ENCODE measurements around the gene SRSF1. TPM values are rescaled to one million over a fixed set of nuclear protein-coding genes. Genes with fewer than 3 reads are reported as not detected.

The SRSF1 gene
- total and polyA plus RNA-seq, 2 of the 4 experiments (the other 2 are of a cell fraction): 190 to 357 TPM

DNA sequence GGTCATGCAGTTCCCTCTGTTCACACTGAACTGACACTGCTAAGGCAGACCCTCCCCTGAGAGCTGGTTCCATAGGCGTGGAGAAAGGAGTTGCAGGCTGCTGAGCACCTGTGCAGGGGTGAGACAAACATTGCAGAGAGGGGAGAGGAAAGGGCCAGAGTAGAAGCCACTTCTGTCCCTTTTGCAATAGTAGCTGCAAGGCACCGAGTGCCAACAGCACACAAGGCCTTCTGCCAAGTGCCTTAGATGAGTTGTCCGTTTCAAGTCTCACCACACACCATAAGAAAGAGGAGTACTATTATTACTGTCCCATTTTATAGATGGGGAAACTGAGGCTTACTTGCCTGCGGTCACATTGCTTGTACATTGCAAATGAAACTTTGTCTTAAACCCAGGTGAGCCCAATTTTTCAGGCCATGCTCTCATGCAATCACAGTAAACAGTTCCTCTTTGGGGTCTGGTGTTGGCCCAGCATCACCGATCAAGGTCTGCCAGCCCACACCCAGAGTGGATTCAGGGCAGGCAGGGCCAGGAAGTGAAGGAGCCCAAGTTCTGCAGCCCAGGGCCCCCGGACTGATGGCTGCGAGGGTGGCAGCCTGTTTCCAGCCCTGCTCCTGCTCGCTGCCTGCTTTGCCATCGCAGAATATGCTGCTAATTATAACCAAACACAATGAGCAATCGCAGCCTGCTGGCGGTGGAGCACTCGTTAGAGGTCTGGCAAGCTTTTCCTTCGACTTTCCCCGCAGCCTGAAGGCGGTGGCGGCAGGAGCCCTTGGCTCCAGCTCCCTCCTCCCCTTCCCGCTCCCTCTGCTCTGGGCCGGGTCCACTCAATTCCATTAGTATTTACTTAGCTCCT, 39.4 kb upstream of the SRSF1 start:
- WGBS, 2 experiments (ENCODE audit: extremely low coverage in 2 of 2, insufficient read length in 1 of 2): no CpG with 5 or more reads among the region's 18 CpGs
- H4K91ac ChIP-seq (ENCODE audit: insufficient read depth, low read depth, low read length): no peak overlapping the region
- H3K23ac ChIP-seq (ENCODE audit: low read depth, low read length): no peak overlapping the region
- no peaks in the 10 kb centered on the region for H3K4me1 ChIP-seq (ENCODE audit: control insufficient read depth, insufficient read depth, low read length)
- no peak overlapping the region for H4K5ac ChIP-seq (ENCODE audit: low read depth, low read length)
- H2BK20ac ChIP-seq (ENCODE audit: low read depth, low read length): no peak overlapping the region
- H4K20me1 ChIP-seq (ENCODE audit: insufficient read depth, low read length): no peaks in the 10 kb centered on the region
- TF ChIP-seq CHD1 (IDR thresholded peaks at IDR 0.05; ENCODE audit: low read depth, low read length): no peak
- TF ChIP-seq NFE2L2 (IDR thresholded peaks at IDR 0.05; ENCODE audit: low read depth, low read length): no peak
- no peak for TF ChIP-seq RAD21 (IDR thresholded peaks at IDR 0.05; ENCODE audit: low read length)
- no peak for TF ChIP-seq SMC3 (IDR thresholded peaks at IDR 0.05; ENCODE audit: low read depth, low read length)
- no peak for TF ChIP-seq BHLHE40 (IDR thresholded peaks at IDR 0.05; ENCODE audit: low read depth, low read length)
- TF ChIP-seq RCOR1 (IDR thresholded peaks at IDR 0.05; ENCODE audit: insufficient replicate concordance, low read length): no peak
- TF ChIP-seq MAFK (IDR thresholded peaks at IDR 0.05; ENCODE audit: low read depth, low read length): no peak
- TF ChIP-seq MAZ (IDR thresholded peaks at IDR 0.05; ENCODE audit: borderline replicate concordance, low read depth, low read length): no peak
- TF ChIP-seq, protein P1, sequence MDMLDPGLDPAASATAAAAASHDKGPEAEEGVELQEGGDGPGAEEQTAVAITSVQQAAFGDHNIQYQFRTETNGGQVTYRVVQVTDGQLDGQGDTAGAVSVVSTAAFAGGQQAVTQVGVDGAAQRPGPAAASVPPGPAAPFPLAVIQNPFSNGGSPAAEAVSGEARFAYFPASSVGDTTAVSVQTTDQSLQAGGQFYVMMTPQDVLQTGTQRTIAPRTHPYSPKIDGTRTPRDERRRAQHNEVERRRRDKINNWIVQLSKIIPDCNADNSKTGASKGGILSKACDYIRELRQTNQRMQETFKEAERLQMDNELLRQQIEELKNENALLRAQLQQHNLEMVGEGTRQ (IDR thresholded peaks at IDR 0.05; ENCODE audit: low read depth, low read length): no peak
- TF ChIP-seq, protein P2, sequence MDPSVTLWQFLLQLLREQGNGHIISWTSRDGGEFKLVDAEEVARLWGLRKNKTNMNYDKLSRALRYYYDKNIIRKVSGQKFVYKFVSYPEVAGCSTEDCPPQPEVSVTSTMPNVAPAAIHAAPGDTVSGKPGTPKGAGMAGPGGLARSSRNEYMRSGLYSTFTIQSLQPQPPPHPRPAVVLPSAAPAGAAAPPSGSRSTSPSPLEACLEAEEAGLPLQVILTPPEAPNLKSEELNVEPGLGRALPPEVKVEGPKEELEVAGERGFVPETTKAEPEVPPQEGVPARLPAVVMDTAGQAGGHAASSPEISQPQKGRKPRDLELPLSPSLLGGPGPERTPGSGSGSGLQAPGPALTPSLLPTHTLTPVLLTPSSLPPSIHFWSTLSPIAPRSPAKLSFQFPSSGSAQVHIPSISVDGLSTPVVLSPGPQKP (IDR thresholded peaks at IDR 0.05; ENCODE audit: borderline replicate concordance, low read depth, low read length): no peak
- no peak for TF ChIP-seq FOS (IDR thresholded peaks at IDR 0.05; ENCODE audit: low read depth, low read length)
- TF ChIP-seq CEBPB (IDR thresholded peaks at IDR 0.05; ENCODE audit: low read depth, low read length): no peak
- TF ChIP-seq, protein P3, sequence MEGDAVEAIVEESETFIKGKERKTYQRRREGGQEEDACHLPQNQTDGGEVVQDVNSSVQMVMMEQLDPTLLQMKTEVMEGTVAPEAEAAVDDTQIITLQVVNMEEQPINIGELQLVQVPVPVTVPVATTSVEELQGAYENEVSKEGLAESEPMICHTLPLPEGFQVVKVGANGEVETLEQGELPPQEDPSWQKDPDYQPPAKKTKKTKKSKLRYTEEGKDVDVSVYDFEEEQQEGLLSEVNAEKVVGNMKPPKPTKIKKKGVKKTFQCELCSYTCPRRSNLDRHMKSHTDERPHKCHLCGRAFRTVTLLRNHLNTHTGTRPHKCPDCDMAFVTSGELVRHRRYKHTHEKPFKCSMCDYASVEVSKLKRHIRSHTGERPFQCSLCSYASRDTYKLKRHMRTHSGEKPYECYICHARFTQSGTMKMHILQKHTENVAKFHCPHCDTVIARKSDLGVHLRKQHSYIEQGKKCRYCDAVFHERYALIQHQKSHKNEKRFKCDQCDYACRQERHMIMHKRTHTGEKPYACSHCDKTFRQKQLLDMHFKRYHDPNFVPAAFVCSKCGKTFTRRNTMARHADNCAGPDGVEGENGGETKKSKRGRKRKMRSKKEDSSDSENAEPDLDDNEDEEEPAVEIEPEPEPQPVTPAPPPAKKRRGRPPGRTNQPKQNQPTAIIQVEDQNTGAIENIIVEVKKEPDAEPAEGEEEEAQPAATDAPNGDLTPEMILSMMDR (conservative IDR thresholded peaks at IDR 0.05; ENCODE audit: low read depth, low read length): no peak
- TF ChIP-seq RFX5 (IDR thresholded peaks at IDR 0.05; ENCODE audit: low read depth, low read length): no peak
- no peaks in the 10 kb centered on the region for H3K79me1 ChIP-seq (ENCODE audit: low read depth in 1 of 2, low read length in 2 of 2)
- CTCF ChIA-PET: no interaction called here
- H3K56ac ChIP-seq (ENCODE audit: extremely low read depth, insufficient read depth, low read length): no peak overlapping the region
- H2BK5ac ChIP-seq (ENCODE audit: low read depth, low read length, poor library complexity, severe bottlenecking): no peak overlapping the region
- no peak overlapping the region for H4K8ac ChIP-seq (ENCODE audit: low read depth in 2 of 2, low read length in 2 of 2)
- no peak overlapping the region for H3K14ac ChIP-seq (replicated peaks; ENCODE audit: low read depth, low read length)
- no peak overlapping the region for H3K4me2 ChIP-seq (ENCODE audit: low read depth, low read length)
- H3K9me3 ChIP-seq (ENCODE audit: control insufficient read depth, insufficient read depth, low read length): no peaks in the 10 kb centered on the region
- no peak overlapping the region for H3K27ac ChIP-seq (ENCODE audit: insufficient read depth, low read length)
- no peak overlapping the region for H2AFZ ChIP-seq (replicated peaks; ENCODE audit: low read length, poor library complexity)
- in situ Hi-C loops (cut with MboI; ENCODE audit: low sequenced_read_pairs): no loop called here
- BruUV-seq (replicated peaks): no TSS peak
- H3K4me3 ChIP-seq (ENCODE audit: insufficient read depth, low read depth, low read length): no peak overlapping the region
- POLR2A ChIA-PET (ENCODE audit: unreplicated experiment): no interaction called here
- H3K9me1 ChIP-seq (ENCODE audit: insufficient read depth, low read length): no peaks in the 10 kb centered on the region
- no peak overlapping the region for H2BK15ac ChIP-seq (ENCODE audit: low read depth, low read length)
- H2AK5ac ChIP-seq (ENCODE audit: low read depth, low read length): no peak overlapping the region
- no peak overlapping the region for H2BK120ac ChIP-seq (ENCODE audit: low read depth, low read length)
- H3K18ac ChIP-seq (ENCODE audit: low read depth, low read length): no peak overlapping the region
- DNase-seq: no peak
- no peak overlapping the region for H3K9ac ChIP-seq (ENCODE audit: low read depth, low read length)
- no peak overlapping the region for H2AK9ac ChIP-seq (replicated peaks; ENCODE audit: low read depth, low read length, poor library complexity)
- H3K4ac ChIP-seq (ENCODE audit: low read depth, low read length): no peak overlapping the region
- intact Hi-C loops (cut with micrococcal nuclease): no loop called here
- H3K36me3 ChIP-seq (ENCODE audit: control insufficient read depth, insufficient read depth, low read length): no peaks in the 10 kb centered on the region
- ATAC-seq (ENCODE audit: low read depth): no peak
- H3K27me3 ChIP-seq (ENCODE audit: control insufficient read depth, insufficient read depth, low read length): peaks cover 23% of the 10 kb centered on the region
- dilution Hi-C loops (cut with HindIII; ENCODE audit: low sequenced_read_pairs, unreplicated experiment): no loop called here

Measured in IMR-90 (cell line).